HG03139 (cell line): Measurements from ENCODE around the gene FUT6.

ENCODE experiments used
- ATAC-seq: cut with Tn5 transposase; IDR thresholded peaks from one replicate; pipeline ENCODE4 v1.9.1; 2021; ENCODE audit not compliant: unreplicated experiment

The FUT6 gene

DNA sequence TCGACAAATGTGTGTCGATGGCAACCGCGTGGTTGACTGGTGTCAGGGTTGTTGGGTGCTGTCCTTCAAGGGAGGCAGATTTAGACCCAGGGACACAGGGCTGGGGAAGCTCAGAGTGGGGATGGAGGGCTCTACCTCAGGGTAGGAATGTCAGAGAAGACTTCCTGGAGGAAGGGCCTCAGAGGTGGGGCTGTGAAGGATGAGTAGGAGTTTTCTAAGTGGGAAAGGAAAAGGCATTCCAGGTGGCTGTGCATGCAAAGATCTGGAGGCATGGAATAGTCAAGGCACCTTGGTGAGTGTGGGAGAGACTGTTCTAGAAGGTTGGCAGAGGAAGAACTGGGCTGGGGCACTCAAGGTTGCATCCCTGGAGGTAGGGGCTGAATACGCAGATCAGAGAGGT lies 32.6 kb downstream of the FUT6 start:
- ATAC-seq: no peak

- ATAC-seq: no peak
Observed at GRCh38 chr19:5806133-5806489, 33.4 kb downstream of the FUT6 start.

- no peak for ATAC-seq
Observed at GRCh38 chr19:5805462-5806132, 33.9 kb downstream of the FUT6 start.

DNA sequence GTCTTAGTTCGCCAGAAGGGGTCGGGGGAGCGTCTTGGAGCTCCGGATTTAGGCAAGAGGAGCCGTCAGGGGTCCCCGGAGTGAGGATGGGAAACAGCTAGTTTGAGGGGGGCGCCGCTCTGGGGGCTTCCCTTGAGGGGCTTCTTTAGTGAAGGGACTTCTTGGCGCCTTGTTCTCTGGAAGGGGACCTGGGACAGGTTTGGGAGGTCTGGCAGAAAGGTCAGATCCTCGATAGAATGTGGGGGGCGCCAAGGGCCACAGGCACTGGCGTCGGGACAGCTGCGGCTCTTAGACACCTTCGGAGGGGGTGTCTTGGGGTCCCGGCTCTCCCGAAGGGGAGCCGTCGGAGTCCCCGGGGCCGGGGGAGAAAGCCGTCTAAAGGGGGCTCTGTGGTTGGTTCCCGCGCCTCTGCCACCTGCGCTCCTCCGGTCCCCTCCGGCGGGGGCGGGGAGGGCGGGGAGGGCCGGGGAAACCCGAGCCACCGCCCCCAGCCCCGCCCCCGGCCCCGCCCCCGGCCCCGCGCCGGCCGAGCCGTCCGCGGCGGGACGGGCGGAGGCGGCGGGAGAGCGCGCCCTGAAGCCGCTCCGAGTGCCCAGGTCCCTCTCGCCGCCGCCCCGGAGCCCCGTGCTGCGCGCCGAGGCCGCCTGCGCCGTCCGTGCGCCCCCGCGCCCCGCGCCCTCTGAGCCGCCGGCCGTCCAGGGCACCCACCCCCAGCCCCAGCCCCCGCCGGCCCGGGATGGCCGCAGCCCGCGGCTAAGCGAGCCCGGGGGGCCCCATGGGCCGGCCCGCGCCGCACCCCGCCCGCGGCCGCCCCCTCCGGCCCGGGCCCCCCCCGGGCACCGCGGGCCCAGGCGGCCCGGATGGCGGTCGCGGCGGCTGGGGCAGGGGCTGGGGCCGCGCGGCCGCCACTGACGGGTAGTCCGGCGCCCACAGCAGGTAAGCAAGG lies 34.7 kb downstream of the FUT6 start, which contains the start of gene NRTN:
NRTN (plus strand) TSS at position 552 of the 946 bp plus-strand sequence. CDS start 19,099 bp downstream, outside the sequence.
- ATAC-seq: no peak

DNA sequence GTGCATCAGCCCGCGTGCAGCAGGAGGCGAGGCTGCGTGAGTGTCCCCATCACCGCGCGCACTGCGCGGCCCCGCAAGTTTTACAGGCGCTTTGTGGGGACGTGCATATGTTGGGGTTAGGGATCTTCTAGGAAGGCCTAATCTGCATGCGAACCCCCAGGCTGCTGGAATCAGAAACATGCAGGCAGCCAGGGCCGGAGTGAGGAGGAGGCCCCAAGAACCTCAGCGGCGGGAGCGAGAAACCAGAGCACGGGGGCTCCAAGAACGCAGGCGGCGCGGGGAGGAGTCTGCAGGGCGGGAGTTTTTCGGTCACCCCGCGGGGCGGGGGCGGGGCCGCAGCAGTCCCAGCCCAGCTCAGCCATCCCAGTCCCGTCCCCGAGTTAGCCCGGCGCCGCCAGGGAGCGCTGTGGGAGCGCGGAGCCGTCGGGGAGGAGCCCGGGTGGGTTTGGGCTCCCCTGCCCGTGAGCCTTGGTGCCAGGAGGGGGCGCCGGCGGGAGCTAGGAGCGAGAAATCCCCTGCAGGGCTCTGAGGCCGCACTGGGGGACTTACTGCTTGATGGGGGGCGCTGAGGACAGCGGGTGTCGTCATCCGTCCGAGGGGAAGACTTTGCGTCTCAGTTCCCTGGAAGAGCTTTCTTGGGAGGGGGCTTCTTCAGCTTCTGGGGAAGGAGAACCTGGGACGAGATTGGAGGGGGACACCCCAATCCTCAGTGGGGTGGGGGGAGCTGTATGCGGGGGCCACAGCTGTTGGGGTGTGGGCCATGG lies 35.6 kb downstream of the FUT6 start:
- ATAC-seq: peak; percentile 76

GRCh38 chr19:5803441-5803751 lies 36.1 kb downstream of the FUT6 start:
- ATAC-seq: no peak

DNA sequence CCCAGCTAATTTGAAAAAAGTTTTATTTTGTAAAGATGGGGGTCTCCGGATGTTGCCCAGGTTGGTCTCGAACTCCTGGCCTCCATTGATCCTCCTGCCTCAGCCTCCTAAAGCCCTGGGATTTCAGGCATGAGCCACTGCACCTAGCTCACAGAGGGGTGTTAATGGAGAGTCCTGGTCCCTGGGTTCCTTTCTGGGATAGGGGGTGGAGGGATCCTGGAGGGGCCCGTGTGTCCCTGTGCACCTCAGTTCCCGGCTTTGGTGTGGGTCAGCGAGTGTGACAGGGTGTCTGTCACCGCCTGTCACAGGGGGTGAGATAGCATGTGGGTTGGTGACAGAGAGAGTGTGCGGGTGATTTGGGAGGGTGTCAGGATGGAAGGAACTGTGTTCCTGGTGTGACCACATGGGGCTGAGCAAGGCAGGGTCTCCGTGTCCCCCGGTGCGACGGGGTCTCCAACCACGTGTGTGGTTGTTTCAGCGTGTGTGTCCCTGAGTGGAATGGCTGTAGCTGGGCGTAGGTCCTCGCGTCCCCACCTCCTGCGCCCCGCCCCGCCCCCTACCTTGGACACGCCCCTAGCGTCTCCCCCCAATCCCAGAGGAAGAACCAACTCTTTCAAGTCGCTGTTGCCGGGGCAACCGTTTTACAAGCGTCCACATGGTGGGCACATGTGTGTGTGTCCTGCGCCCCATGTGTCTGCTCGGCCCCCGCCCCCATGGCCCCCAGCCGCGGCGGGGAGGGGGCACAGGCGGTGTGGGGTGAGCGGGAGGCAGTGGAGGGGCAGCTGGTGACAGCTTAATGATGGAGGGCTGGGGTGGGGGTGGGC lies 37.5 kb downstream of the FUT6 start:
- ATAC-seq: no peak

GRCh38 chr19:5800361-5801270 lies 38.9 kb downstream of the FUT6 start:
- ATAC-seq: no peak

GRCh38 chr19:5799247-5800241 lies 40.0 kb downstream of the FUT6 start:
- no peak for ATAC-seq

GRCh38 chr19:5798244-5798643 lies 41.3 kb downstream of the FUT6 start:
- no peak for ATAC-seq

DNA sequence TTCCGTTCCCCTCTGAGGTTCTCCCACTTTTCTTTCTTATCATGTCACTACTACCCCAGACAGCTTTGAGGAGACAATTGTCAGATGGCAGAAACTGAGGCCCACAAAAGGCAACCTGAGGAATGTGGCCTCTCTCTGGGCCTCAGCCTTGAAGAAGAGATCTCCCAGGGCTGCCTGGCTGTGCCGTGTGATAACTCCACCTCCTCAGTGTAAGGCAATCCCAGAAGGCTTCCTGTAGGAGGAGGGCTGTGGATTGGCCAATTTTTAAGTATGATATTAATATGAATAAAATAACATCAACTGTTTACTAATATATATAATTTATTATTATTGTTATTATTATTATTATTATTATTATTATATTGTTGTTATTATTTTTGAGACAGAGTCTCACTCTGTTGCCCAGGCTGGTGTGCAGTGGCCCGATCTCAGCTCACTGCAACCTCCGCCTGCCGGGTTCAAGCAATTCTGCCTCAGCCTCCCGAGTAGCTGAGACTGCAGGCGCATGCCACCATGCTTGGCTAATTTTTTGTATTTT lies 44.1 kb downstream of the FUT6 start:
- ATAC-seq: no peak

GRCh38 chr19:5793188-5793587 lies 46.3 kb downstream of the FUT6 start:
- ATAC-seq: no peak

DNA sequence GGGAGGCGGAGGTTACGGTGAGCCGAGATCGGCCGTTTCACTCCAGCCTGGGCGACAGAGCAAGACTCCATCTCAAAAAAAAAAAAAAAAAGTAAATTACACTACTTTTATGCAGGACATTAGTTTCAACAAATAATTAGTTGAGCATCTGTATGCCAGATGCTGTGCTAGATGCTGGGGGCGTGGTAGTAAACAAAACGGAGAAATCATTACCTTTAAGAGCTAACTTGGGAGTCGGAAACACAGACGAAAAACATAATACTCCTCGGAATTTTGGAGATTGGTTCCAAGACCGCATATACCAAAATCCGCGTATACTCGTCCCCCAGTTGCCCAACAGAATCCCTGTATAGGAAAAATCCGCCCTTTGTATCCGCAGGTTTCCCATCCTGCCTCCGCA lies 47.3 kb downstream of the FUT6 start:
- ATAC-seq: no peak

DNA sequence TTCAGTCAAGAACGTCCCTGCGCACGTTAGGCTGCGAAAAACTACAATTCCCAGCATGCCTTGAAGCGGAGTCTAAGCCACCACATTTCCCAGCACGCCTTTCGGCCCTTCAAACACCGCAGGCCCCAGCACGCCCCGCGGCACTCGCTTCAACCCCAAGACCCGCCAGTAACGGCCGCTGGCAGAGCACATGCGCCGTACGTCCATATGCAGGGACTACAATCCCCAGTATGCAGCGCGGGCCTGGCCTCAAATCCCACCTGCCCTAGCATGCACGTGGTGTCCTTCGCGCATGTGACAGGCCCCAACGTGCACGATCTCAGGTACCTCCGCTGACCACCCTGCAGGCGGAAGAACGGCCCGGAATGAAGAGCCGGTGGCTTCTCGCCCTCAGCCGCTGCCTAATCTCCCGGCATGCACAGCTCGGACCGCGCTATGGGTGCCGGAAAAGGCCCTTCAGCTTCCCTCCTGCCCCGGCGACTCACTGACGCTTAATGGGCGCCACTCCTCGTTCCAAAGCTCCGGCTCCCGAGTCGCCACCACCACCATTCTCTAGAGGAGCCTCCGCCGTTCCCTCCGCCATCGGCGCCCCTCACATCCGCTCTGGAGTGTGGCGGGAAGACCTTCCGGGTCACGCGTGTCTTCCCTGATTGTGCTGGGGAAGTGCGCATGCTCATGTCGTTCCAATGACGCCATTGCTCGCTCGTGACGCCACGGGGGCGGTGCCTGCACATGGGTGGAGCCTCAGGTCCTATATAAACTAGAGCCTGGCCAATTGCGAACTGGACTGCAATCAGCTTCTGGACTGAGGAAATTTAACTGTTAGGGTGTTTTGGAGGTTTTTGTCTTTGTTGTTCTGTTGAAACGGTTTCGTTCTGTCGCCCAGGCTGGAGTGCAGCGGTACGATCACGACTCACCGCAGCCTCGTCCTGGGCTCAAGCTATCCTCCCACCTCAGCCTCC lies 48.7 kb downstream of the FUT6 start, which contains the start of gene DUS3L:
DUS3L (minus strand) TSS at position 605 of the 962 bp plus-strand sequence; CDS start at position 583, 22 bp downstream.
- ATAC-seq: peak; percentile 84

GRCh38 chr19:5789886-5790558 lies 49.5 kb downstream of the FUT6 start:
- ATAC-seq: no peak

DNA sequence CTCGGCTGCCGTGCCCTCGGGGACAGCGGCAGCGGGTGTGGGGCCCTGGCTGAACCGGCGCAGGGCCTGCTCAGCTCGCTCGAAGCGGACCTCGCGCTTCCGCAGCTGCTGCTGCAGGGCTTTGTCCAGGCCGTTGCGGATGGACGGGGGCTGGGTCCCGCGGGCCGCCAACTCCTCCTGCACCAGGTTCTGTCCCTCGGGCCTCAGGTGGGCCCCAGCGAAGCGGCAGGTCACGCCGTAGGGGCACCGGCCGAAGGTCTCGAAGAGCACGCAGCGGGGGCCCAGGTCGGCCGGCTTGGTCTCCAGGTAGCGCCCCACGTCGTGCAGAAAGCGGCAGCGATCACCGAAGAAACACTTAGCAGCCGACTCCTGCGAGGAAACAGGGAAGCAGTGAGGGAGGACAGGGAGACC lies 50.1 kb downstream of the FUT6 start:
- no peak for ATAC-seq
